Epithelial cell of proximal tubule (primary cell): ENCODE data around the gene NTSR1. TPM values are rescaled to one million over a fixed set of nuclear protein-coding genes. Genes with fewer than 3 reads are reported as not detected.

Experiments used
- DNase-seq: peaks from one replicate; pipeline ENCODE4 v3.0.0-alpha.2; 2011; ENCODE audit warnings: low read depth
- H3K4me3 ChIP-seq: 2 replicates; pipeline ENCODE4 v1.5.1; 2011; ENCODE audit warnings: low read depth, mild to moderate bottlenecking, low read length
- CTCF ChIP-seq: conservative IDR thresholded peaks from 2 replicates; pipeline ENCODE4 v1.5.1; 2012; ENCODE audit warnings: low read depth, mild to moderate bottlenecking, low read length
- total RNA-seq: library from RNA; depleted of rRNA; stranded (reverse); fragments of >200 nt; gene quantifications from 2 replicates; pipeline ENCODE4 v1.2.3, GENCODE V29; 2015

Gene NTSR1
- total RNA-seq, 1 donor from 2014 or later: not detected

DNA sequence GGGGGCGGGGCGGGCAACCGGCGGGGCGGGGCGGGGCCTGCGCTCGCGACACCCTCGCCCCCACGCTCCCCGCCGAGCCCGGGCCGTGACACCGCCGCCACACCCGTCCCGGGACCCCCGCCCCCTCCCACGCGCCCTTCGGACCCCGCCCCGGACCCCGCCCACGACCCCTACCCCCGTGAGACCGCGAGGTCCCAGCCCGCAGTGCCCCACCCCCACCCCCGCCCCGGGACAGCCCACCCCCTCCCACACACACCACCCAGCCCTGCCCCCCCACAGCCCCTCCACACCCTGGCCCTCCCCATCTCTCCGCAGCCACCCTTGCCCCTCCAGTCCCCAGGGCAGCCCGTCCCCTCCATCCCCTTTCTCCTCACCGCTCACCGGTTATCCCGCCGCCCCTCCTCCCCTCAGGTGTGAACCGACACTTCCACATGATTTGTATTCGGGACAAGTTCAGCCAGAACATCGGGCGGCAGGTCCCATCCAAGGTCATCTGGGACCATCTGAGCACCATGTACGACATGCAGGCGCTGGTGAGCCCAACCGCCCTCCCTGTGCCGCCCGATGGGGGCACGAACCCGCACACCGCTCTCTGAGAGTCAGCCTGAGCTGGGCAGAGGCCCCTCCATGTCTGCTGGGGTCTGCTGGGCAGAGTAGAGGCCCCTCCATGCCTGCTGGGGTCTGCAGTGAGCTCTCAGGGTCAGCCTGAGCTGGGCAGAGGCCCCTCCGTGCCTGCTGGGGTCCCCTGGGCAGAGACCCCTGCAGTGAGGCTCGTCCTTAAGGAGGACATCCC is 88.3 kb downstream of the NTSR1 start:
- no peak for TF ChIP-seq CTCF

DNA sequence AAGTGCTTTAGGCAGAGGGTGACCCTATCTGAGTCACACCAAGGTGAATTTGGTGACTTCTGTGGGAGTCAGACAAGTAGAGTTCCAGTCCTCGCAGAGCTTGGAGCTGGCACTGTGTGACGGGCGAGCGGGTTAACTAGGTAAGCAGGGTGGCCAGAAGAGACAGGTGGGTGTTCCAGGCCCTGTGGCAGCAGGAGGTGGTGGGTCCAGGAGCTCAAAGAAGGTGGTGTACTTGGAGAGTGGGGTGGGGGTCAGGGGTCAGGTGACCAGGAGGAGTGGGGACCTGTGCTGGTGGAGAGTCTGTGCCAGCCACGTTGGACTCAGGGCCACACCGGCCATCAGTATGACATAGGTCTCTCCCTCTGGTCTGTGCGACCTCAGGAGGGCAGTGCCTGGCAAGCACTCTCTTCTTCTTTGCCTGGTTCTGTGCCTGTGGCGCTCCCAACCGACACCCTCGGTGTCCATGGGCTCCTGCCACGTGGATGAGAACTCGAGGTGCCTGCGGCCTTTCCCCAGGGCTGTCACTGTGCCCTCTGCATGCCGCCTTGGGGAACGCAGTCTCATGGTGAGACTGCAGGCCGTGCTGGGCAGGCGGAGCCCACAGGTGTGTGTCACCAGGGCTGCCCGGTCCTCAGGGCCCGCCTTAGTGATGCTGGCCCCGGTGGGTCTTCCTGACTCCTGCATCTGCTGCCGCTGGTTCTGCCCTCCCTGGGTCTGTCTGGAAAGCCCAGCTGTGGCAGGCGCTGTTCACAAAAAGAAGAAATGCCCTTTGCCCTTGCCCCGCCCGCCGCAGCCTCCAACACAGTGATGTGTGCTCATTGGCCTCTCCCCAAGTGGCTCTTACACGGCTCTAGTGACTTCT is 89.3 kb downstream of the NTSR1 start:
- peak overlapping the region; percentile 67 for H3K4me3 ChIP-seq
- no peak for TF ChIP-seq CTCF
- DNase-seq: no peak

More for the DNA sequence above, 88.3 kb downstream of the NTSR1 start:
- peak overlapping the region; percentile 67 for H3K4me3 ChIP-seq
- no peak for DNase-seq

- no peak for TF ChIP-seq CTCF
- H3K4me3 ChIP-seq: no peak overlapping the region
Measured at GRCh38 chr20:62799036-62799435, 90.4 kb downstream of the NTSR1 start.

DNA sequence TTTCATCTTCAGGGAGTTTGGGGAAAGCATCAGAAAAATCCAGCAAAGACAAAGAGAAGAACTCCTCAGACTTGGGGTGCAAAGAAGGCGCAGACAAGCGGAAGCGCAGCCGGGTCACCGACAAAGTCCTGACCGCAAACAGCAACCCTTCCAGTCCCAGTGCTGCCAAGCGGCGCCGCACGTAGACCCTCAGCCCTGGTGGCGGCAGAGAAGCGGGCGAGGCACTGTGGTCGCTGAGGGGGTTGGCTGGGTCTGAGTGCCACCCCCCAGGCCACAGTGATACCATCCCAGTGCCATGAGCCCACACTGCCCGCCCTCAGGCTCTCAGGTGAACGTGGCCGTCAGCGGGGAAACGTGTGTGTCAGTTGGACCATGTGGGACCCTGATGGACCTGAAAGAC is 90.8 kb downstream of the NTSR1 start:
- no peak overlapping the region for H3K4me3 ChIP-seq
- no peak for DNase-seq
- no peak for TF ChIP-seq CTCF

More at GRCh38 chr20:62799036-62799435, 90.4 kb downstream of the NTSR1 start:
- DNase-seq: no peak

DNA sequence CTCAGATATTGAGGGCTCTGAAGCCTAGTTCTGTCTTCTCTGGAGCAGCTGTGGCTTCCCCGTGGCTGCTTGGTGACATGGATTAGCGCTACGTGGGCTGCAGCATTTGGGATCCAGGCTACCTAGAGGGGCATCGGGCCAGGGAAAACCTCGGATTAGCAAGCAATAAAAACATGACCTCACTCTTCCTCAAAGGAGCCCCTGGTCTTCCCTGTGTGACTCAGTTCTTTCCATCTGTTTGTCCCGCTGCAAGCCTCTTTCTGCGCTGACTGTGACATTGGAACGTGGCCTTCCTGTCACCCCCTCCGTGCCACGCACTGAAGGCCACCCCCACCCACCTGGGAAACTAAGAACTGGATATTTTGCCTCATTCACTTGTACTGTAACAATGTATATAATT is 91.2 kb downstream of the NTSR1 start:
- DNase-seq: no peak
- H3K4me3 ChIP-seq: no peak overlapping the region
- no peak for TF ChIP-seq CTCF

DNA sequence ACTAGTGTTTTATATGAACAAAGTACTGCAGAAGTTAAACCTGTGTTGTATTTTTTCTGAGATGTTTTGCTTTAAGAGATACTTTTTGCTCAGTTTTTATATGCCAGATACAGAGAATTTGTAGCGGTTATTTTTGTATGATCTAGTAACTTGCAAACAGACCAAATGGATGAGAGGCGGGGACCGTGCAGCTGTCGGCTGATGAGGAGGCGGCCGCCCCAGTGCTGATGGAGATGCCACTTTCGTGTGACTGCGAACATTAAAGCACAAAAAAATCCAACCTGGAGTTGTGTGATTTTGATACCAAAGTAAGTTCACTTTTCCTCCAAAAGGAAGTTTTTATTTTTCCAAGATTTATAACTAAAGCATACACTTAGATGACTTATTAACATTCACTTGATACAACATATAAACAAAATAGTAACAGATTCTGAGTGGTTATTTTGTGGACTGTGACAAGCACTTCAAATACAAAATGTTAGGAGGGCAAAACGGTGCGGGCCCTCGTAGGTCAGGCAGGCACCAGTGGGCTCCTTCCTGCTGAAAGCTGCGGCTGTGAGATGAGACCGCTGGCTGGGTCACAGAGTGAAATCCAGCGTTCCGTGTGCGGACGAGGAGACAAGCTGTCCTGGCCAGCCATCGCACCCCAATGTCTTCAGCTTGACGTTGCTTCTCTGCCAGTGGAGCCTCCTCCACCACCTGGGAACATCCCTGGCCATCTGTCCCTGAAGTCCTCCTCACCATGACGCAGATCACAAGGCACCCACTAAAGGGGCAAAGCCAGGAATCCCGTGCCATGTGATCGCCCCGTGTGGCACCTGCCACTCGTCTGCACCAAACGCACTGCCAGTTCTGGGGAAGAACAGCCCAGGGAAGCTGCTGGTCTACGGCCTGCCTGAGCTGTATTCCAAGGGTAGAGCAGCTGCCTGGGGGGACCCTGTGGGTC is 92.0 kb downstream of the NTSR1 start:
- no peak for TF ChIP-seq CTCF
- H3K4me3 ChIP-seq: no peak overlapping the region
- DNase-seq: no peak
